Ishikawa (cell line): ENCODE results near the gene HBS1L.

ENCODE experiments used
- CEBPB ChIP-seq: IDR thresholded peaks from 2 replicates; pipeline ENCODE4 v1.6.1; 2012
- CREB1 ChIP-seq: IDR thresholded peaks from 2 replicates; pipeline ENCODE4 v1.6.1; 2012; ENCODE audit warnings: low read depth
- EGR1 ChIP-seq: IDR thresholded peaks from 2 replicates; pipeline ENCODE4 v1.6.1; 2012
- EP300 ChIP-seq: IDR thresholded peaks from 2 replicates; pipeline ENCODE4 v1.6.1; 2012; ENCODE audit warnings: borderline replicate concordance
- FOXM1 ChIP-seq: IDR thresholded peaks from 2 replicates; pipeline ENCODE4 v1.6.1; 2012; ENCODE audit warnings: low read depth, borderline replicate concordance
- MAX ChIP-seq: IDR thresholded peaks from 2 replicates; pipeline ENCODE4 v1.6.1; 2012
- NFIC ChIP-seq: IDR thresholded peaks from 2 replicates; pipeline ENCODE4 v1.6.1; 2012
- RAD21 ChIP-seq: IDR thresholded peaks from 2 replicates; pipeline ENCODE4 v1.6.1; 2012; ENCODE audit warnings: low read depth
- REST ChIP-seq: IDR thresholded peaks from 2 replicates; pipeline ENCODE4 v1.6.1; 2012; ENCODE audit warnings: low read depth, mild to moderate bottlenecking
- TAF1 ChIP-seq: IDR thresholded peaks from 2 replicates; pipeline ENCODE4 v1.6.1; 2012; ENCODE audit warnings: low read depth, mild to moderate bottlenecking
- TCF12 ChIP-seq: IDR thresholded peaks from 2 replicates; pipeline ENCODE4 v1.6.1; 2012; ENCODE audit warnings: low read depth
- TEAD4 ChIP-seq: IDR thresholded peaks from 2 replicates; pipeline ENCODE4 v1.6.1; 2012
- USF1 ChIP-seq: IDR thresholded peaks from 2 replicates; pipeline ENCODE4 v1.6.1; 2012
- YY1 ChIP-seq: IDR thresholded peaks from 2 replicates; pipeline ENCODE4 v1.6.1; 2012; ENCODE audit warnings: low read depth
- ZBTB7A ChIP-seq: IDR thresholded peaks from 2 replicates; pipeline ENCODE4 v1.6.1; 2012; ENCODE audit warnings: low read depth

HBS1L gene

DNA sequence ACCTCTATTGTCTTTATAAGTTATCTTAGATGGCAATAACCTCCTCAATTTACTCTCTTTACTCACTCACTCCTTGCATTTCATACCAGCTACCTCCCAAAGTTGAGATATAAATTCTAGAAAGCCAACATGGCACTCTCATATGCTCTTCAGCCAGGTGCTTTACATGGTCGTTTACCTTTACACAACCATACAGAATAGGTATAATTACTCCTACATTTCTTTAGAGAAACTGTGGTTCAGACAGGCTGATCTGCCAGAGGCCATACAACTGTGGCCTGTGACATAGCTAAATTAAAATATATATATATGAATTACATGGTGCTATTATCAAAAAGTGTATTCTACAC, 45.7 kb downstream of the HBS1L start:
- TF ChIP-seq TCF12 (no peak), YY1 (no peak), RAD21 (no peak), CEBPB (no peak), USF1 (no peak), FOXM1 (no peak), REST (no peak), MAX (no peak)

DNA sequence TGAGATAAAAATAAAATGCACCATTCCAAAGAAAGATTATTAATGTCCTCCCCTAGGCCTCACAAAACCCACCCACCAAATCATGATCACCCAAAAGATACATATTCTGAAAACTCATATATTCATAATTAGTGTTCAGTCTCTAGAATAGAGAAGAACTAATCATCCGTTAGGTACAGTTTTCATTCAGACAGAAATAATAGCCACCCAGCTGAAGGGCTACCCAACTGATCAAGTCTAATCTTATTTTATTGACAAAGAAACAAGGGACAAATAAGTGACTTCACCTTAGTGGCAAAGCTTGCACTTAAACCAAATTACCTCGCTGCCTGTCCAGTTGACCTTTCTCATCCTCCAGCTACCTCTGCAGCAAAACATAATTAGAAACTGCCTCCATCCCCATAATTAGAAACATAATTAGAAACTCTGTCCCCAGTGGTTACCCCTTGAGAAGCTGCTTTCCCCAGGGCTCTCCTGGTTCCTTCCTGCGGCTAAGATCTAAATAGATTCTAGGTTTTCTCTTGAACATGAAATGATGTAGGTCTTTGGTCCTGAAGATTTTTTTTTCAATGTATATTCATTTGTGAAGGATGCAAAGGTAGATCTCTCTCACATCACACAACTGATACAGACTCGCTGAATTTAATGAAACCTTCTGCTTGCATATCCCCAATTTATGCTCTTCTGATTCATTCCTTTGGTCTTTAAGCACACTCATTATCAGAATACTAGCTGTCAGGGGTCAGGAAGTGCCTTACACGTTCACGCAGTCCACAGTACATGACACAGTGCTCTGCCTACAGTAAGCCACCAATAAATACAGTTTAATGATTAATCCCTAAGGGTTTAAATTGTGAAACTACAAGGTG, 46.3 kb downstream of the HBS1L start:
- TF ChIP-seq EP300 (no peak), NFIC (no peak), CEBPB (no peak), REST (no peak), MAX (no peak), FOXM1 (no peak), TAF1 (no peak), USF1 (no peak), ZBTB7A (no peak), TEAD4 (no peak)

DNA sequence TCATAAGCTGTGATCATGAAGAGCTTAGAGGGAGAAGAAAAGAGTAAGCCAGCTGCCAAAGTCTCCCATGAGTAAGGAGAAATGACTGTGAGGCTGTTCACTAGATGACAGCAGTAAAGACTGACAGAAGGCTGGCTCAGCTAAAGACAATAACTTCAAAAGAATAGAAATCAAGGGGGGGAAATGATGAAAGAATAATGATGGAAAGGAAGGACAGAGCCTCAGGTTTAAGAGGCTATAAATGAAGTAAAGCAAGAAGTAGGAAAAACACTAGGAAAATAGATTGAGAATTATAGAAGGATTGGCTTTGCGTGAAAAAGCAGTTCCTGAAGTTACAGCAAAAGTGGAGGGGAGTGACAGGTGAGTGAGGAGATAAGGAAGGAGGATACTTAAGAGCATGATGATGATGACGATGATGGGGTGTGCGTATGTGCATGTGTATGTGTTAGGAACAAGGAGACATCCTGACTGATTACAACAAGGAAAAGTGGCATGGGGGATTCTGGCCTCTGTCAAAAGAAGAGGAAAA, 48.2 kb downstream of the HBS1L start:
- TF ChIP-seq TEAD4: no peak
- TF ChIP-seq ZBTB7A: no peak
- TF ChIP-seq REST: no peak
- TF ChIP-seq FOXM1: no peak
- no peak for TF ChIP-seq TAF1
- no peak for TF ChIP-seq TCF12
- no peak for TF ChIP-seq CREB1
- TF ChIP-seq CEBPB: no peak
- TF ChIP-seq EP300: no peak
- no peak for TF ChIP-seq USF1
- no peak for TF ChIP-seq NFIC
- no peak for TF ChIP-seq EGR1
- no peak for TF ChIP-seq RAD21

- TF ChIP-seq EGR1: no peak
- no peak for TF ChIP-seq REST
- no peak for TF ChIP-seq TEAD4
- no peak for TF ChIP-seq TCF12
- no peak for TF ChIP-seq CREB1
- TF ChIP-seq MAX: no peak
- TF ChIP-seq YY1: no peak
- TF ChIP-seq TAF1: no peak
- TF ChIP-seq RAD21: no peak
- no peak for TF ChIP-seq FOXM1
- no peak for TF ChIP-seq EP300
Observed at GRCh38 chr6:135004399-135004798, 50.2 kb downstream of the HBS1L start.
